Keratinocyte (primary cell): Measurements from ENCODE around the gene THEM4.

Source experiments
- EZH2 ChIP-seq: IDR thresholded peaks from one replicate; pipeline ENCODE4 v1.6.1; 2012; ENCODE audit warnings: inconsistent platforms, mild to moderate bottlenecking, low read length, moderate library complexity
- TF ChIP-seq, protein P1 (sequence below), 3 experiments: IDR thresholded peaks in 1 of 3; conservative IDR thresholded peaks in 1 of 3; optimal IDR thresholded peaks in 1 of 3; 2 replicates in 2 of 3; 3 replicates in 1 of 3; pipeline versions ENCODE3 to v1.5.1; 2011; ENCODE audit warnings: low read length in 3 of 3, mild to moderate bottlenecking in 3 of 3, moderate library complexity in 2 of 3, control low read depth in 1 of 3, inconsistent platforms in 1 of 3; ENCODE audit not compliant: insufficient read depth in 2 of 3; ENCODE audit errors: extremely low read depth in 1 of 3

DNA sequence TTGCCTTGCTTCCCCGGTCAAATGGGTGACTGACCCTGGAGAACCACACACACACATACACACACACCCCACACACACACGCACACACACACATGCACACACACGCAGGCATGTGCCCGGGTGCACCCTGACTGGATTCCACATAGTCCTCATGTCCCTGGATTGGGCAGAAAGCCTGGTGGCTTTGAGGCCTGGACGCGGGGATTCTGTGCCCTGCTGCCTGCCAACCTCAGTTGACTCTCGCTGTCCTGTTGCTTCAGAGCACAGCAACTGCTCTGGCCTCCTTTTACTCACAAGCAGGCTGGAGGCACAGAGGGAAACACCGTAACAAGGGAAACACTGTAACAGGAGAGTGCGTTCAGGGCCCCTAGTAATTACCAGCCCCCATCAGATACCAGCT lies 84.1 kb downstream of the THEM4 start:
- TF ChIP-seq, protein P1, sequence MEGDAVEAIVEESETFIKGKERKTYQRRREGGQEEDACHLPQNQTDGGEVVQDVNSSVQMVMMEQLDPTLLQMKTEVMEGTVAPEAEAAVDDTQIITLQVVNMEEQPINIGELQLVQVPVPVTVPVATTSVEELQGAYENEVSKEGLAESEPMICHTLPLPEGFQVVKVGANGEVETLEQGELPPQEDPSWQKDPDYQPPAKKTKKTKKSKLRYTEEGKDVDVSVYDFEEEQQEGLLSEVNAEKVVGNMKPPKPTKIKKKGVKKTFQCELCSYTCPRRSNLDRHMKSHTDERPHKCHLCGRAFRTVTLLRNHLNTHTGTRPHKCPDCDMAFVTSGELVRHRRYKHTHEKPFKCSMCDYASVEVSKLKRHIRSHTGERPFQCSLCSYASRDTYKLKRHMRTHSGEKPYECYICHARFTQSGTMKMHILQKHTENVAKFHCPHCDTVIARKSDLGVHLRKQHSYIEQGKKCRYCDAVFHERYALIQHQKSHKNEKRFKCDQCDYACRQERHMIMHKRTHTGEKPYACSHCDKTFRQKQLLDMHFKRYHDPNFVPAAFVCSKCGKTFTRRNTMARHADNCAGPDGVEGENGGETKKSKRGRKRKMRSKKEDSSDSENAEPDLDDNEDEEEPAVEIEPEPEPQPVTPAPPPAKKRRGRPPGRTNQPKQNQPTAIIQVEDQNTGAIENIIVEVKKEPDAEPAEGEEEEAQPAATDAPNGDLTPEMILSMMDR (optimal IDR thresholded peaks at IDR 0.05 in 1 of 3, IDR thresholded peaks at IDR 0.05 in 1 of 3, conservative IDR thresholded peaks at IDR 0.05 in 1 of 3; ENCODE audit: extremely low read depth in 1 of 3, insufficient read depth in 2 of 3, low read length in 3 of 3) = no peak
- TF ChIP-seq EZH2 = no peak
